Activated CD4-positive, alpha-beta T cell treated with anti-CD3 and anti-CD28 coated beads, Interleukin-2, amount 50 U/mL, for 16 hours (primary cell): ENCODE measurements around the gene TARS1.

Source experiments
- DNase-seq: peaks from one replicate; pipeline ENCODE4 v3.0.0-alpha.2; 2020

TARS1 gene

DNA sequence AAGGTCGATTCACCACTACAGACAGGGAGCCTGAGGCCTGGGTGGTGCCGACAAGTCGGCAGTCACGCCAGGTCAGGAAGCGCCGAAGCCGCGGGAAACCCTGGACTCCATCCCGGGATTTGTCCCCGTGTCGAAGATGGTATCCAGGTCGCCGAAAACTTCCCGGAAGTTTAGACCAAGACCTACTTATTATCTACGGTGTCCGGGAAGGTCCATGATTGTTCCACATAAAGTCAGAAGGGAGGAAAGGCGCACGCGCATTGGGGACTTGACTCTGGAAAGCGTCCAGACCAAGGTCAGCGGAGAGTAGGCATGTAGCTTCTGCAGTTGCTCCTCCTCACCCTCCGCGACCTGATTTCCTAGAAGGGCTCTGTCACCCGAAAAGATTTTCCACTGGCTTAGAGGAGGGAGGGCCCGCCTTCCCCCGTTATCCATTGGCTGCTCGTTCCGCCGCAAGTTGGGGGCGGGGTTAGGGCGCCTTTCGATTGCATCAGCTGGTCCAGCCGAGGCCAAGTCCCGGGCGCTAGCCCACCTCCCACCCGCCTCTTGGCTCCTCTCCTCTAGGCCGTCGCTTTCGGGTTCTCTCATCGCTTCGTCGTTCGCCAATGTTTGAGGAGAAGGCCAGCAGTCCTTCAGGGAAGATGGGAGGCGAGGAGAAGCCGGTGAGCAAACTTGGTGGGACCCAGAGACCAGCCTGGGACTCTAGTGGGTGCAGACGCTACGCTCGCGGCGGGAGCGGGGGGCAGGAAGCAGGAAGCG lies at the start of gene TARS1:
Gene TARS1 (plus strand): TSS at position 484 of the 759 bp plus-strand sequence. CDS start 122 bp downstream, at position 606.
- DNase-seq: peak; percentile 98

DNA sequence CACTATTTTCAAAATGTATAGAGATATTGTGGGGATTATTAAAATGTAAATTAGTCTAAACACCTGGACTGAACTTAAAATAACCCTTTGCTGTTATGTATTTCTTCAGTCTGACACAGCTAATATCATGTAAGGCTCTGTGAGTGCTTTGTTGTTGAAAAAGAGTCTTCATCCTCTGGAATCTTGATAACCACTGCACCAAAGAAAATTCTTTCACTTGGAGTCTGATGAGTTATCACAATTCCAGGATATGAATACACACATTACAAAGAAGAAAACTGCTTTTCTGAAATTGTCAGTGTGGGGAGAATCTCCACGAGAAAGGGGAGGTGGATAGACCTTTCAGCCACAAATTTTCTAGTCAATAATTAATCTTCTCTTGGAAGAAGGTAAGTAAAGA lies 42.3 kb upstream of the TARS1 start:
- DNase-seq: no peak

DNA sequence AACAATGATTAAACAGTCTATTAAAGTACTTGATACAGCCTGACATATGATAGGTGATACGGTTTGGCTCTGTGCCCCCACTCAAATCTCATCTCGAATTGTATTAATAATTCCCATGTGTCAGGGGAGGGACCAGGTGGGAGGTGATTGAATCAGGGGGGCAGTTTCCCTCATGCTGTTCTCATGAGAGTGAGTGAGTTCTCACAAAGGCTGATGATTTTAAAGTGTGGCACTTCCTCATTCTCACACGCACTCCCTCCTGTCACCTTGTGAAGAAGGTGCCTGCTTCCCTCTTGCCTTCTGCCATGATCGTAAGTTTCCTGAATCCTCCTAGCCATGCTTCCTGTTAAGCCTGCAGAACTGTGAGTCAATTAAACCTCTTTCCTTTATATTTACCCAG lies 40.1 kb upstream of the TARS1 start:
- DNase-seq: no peak

DNA sequence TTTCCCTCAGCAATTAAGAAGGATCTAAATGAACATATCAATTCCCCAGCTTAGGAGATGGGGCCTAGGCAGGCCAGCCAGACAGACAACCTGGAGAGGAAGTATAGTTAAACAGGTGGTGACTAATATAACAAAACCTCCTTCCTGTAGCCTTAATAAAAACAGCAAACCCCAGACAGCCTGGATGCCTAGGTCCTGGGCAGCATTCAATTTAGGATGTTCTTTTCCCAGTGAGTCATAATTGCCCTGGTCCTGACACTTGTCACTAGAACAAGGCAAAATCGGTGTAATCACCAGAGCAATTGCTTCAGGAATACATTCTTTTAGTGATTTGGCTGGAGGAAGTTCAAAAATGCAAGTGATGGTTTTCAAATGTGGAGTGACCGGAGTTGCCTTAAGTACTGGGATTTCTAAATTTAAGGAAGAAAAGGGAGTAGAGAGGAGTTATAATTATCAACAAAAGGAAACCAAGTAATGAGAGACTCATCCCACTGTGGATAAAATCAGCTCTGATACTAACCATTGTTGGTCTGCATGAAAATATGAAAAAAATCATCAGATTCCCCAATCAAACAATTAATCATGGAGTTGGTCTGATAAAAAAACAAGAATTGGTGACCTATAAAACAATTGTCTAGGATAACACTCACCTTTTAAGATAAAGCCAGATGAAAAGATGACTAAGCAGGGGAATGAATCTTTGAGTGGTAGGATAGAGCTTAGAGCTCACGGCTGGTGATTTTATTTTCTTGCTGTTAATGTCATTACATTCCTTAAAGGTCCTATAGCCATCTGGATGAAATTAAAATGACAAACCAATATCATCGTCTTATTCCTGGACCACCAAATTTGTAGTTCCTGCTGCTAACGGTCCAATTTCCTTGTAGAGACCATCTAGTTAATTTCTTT lies 39.0 kb upstream of the TARS1 start:
- no peak for DNase-seq

DNA sequence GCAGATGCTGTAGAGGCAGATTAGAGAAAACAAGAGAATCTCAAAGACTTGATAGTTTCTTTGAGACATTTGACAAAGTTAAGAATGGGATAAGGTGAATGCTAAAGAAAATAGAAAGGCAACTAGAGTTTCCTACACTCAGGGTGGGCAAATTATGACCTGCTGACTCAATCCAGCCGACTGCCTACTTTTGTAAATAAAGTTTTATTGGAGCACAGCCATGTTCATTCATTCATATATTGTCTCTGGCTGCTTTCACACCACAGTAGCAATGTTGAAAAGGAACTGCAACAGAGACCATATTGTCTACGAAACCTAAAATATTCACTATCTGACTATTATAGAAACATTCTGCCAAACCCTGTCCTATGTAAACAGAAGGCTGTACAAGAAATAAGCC lies 37.6 kb upstream of the TARS1 start:
- no peak for DNase-seq

DNA sequence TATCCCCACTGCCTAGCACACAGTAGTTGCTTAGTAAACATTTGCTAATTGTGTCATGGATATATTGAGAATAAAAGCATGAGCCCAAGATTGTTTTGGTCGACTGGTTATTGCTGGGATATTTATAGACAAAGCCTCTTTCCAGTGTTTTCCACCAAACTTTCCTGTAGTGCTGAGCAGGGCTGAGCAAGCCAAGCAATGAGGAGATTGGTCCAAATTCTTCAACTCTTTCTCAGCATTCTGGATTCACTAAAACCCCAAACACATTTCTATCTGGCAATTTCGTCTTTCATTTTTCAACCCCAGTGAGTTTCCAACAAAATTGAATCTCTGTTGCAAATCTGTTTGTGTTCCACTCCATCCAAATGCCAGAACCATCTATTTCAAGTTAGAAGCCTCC lies 31.9 kb upstream of the TARS1 start:
- no peak for DNase-seq

DNA sequence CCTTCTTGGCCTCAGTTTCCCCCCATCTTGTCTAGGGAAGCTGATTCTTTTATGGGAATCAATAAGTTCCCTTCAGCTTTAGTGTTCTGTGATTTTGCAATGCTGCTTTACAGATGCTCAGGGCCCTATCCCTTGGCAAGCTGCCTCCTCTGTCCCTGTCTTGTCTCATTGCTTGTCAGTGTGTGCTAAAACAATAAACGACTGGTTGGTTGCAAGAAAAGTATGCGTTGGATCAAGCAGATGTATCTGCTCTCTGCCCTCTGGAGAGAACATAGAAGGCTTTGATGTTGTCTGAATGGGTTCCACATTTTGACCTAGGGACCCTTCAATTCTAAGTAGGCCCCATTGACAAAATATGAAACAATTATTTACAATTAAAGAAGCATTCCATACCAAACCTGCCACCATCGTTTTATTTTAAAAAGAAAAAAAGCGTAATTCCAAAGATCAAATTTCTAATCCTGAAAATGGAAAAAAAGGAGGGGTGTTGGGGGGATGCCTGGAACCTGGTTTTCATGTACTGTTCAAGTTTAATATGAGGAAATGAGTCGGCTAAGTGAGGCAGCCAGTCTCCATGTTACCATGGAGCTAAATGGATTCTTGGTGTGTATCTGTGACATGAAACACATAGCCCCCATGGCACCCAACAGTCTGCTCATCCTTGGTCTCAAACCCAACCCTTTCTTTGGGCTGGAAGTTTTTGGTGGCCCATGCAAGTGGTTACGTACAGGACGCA lies 31.2 kb upstream of the TARS1 start:
- DNase-seq: no peak

DNA sequence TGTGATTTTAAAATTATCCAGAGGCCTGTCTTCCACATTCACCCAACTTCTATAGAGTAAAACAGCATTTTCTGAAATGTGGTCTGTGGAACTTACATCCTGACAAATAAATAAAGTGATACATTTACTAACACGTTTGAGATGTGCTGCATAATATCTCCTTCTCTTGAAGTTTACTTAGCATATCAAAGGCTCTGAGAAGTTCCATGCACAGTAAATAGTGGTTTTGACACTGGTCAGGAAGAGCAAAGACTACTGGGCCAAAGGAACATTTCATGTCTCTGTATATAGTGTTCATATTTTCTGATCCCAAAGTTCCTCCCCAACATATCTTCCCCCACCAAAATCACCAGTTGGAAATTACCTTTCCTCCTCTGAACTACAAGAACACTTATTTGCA lies 30.5 kb upstream of the TARS1 start:
- no peak for DNase-seq

DNA sequence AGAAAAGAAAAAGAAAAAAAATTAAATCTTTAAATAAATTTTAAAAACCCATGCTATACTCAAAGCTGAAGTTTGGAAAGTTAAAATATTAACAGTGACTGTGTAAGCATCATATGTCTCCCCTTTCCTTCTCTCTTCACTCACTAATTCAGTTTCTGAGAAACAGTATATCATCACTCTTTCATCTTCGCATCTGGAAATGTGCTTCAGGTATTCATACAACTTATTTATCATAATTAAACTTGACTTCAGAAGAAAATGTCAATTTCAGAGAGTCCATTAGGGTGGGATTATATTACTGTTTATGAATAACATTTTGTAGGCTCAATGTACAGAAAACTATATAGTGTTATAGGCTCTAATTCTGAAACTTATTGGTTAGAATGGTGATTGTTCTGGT lies 29.3 kb upstream of the TARS1 start:
- no peak for DNase-seq

DNA sequence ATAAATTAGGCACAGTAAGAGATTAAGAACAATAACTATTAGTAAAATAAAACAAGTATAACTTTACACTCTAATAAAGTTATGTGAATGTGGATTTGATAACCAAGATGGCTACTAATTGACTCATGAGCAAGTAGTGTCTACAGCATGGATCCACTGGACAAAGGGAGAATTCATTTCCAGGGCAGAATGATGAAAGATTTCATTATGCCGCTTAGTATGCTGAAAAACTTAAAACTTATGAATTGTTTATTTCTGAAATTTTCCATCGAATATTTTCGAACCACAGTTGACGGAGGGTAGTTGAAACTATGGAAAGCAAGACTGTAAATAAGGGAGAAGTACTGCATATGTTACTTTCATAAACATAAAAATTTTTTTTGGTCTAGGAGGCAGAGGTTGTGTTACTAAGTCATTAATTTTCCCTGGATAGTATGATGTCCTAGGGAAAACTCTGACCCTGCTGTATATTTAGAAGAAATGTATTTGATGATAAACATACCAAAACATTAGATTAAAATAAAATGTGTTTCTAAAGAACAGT lies 24.9 kb upstream of the TARS1 start:
- no peak for DNase-seq

DNA sequence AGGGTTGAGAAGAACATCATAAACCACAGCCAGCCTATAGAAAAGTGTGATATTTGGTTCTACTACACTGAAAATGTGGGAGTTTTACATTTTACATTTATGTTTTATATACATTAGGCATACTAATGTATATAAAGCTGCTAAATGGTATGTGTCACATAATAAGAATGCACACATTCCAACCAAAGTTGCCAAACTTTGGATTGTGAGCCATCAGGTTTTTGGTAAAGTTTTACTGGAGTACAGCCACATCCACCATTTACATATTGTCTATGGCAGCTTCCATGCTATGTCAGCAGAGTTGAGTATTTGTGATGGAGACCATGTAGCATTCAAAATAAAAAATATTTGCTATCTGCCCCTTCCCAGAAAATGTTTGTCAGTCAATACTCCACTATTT lies 23.1 kb upstream of the TARS1 start:
- DNase-seq: no peak

DNA sequence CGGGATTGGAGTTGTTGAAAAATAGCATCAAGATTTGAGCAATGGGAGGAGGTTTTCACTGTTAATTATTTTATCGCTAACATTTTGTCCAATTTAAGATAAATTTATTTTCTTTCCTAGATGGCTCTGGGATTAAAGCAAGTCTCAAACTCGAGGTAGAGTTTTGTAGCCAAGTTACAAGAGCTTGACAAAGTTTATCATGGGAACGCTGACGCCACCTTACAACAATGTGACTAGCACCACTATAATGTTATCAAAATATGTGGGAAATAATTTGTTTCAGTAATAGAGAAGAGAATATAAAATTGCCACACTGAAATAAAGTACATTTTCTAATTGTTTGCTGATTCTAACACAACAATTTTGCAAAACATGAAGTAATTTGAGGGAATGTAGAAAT lies 19.8 kb upstream of the TARS1 start:
- DNase-seq: no peak

DNA sequence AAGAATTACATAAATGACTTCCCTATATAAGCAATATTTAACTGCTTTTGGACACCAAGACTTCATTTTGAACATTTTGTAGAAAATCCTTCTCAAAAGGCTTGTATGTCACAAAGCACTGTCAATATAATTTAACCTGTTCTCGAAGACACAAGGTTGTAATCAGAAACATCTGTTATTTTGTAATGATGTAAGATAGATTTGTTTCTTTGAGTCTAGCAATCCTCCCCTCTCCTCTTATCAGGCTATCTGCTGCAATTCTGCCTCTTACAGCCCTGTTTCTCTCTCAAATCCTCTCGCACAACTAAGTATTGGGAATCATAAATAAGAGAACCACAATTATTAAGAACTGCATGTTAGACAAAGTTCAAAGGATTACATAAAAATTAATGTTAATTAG lies 18.6 kb upstream of the TARS1 start:
- no peak for DNase-seq

DNA sequence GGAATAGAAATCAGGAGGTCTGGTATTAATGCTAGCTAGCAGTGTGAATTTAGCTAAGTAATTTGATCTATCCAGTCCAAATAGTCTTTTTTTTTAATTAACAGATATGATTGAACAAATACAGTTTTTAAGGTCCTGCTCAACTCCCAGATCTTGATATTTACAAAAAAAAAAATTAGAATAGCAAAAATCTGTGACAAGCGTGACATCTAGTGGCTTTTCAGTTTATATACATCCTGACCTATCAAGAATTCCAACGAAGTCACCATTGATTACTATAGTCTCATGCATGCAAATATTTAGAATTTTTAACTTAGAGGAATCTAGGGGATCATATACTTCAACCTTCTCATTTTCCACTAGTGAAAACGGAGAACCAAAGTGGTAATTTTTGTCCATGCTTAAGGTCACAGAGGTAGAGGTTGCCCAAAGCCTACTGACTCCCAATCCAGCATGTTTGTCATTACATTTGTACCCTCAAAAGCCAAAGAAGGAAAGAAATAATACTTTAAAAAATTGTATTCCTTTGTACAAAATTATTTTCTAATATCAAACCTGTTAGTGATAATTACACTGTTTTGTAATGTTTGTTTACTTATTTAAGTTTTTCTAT lies 17.6 kb upstream of the TARS1 start:
- no peak for DNase-seq

DNA sequence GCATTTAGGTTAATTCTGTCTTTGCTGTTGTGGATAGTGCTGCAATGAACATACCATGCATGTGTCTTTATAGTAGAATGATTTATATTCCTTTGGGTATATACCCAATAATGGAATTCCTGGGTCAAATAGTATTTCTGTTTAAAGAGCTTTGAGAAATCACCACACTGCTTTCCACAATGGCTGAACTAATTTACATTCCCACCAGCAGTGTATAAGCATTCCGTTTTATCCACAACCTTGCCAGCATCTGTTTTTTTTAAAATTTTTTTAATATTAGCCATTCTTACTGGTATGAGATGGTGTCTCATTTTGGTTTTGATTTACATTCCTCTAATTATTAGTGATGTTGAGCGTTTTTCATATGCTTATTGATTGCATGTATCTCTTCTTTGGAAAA lies 15.5 kb upstream of the TARS1 start:
- no peak for DNase-seq

DNA sequence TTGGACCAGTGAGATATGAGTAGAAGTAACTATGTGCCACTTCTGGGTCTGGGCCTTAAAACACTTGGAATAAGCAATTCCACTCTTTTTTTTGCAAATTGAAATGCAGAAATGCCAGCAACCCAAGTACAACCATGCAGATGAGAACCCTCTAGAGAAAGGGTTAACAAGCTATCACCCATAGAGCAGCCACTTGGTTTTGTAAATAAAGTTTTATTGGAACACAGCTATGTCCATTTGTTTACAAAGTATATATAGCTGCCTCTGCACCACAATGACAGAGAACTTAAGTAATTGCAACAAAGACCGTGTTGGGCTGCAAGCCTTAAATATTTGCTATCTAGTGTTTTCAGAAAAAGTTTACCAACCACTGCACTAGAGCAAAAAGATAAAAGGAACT lies 9.8 kb upstream of the TARS1 start:
- no peak for DNase-seq

DNA sequence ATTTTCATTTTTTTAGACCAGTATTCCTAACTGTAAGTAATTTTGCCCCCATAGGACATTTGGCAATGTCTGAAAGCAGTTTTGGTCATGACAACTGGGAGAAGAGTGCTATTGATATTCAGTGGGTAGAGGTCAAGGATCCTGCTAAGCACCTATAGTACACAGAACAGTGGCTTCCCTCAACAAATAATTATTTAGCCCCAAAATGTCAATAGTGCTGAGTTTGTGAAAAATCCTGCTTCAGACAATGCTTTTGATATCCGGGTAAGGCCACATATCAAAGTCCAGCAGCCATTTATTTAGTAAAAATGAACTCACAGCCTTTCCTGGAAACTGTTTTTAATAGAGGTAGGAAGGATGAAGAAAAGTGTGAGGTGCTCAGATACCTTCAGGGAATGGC lies 8.1 kb upstream of the TARS1 start:
- DNase-seq: no peak

DNA sequence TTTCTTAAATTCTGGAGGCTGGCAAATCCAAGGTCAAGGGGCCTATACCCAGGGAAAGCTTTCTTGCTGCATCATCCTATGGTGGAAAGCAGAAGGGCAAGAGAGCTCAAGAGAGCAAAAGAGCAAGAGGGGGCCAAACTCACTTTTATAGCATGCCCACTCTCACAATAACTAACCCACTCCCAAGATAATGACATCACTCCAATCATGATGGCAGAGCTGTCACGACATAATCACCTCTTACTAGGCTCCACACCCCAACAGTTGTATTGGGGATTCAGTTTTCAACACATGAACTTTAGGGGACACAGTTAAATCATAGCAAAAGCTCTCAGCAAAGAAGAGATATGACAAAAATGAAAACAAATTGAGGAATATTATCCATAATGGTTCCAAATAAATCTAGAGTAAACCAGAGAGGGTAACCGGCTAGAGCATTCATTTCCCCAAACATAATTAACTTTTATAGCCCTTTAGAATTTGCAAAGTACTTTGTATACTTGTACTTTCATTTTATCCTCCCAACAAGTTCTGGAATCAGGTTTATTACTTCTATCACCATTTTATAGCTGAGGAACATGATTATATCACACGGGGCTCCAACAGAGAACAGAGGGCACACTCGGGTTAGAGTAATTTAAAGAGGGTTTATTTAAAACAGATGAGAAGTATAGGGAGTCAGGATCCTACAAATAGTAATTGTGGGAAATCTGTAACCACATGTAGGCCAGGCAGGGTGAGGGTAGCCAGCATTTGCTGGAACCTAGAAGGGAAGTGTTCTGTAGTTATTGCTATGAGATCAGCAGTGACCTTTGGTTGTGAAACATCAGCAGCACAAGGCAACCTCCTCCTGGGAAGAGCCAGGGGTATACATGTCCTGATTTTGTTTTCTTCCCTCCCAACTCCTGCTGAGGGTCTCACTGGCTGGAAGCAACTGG lies 7.2 kb upstream of the TARS1 start:
- no peak for DNase-seq

DNA sequence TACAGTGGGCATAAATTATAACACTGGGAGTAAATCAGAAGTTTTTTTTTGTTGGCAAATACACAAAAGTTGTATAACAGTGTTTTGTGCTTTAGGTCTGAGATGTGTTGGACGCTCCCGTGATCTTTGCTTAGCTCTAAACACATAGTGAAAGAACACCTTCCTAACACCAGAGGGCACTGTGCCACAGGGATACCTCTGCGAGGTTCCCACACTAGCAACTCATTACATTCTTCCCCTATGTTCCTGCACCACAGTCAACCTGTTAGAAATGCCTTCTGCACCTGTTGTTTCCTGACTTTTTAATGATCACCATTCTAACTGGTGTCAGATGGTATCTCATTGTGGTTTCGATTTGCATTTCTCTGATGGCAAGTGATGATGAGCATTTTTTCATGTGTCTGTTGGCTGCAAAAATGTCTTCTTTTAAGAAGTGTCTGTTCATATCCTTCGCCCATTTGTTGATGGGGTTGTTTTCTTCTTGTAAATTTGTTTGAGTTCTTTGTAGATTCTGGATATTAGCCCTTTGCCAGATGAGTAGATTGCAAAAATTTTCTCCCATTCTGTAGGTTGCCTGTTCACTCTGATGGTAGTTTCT lies 4.8 kb upstream of the TARS1 start:
- DNase-seq: peak; percentile 80

DNA sequence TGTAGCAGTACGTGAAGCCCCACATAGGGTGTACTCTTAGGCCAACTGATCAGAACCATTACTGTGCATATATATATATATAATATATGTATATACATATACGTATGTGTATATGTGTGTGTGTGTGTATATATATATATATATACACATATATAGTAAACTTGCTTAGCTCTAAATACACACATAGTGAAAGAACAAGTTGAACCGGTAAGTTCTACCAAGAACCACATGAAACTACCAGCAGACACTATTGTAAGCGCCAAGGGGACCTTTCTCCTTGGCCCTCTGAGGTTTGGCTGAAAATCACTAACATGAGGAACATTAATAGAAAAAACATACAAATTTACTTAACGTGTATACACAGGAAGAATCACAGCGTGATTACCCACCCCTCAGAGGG lies 1.8 kb upstream of the TARS1 start:
- DNase-seq: no peak

DNA sequence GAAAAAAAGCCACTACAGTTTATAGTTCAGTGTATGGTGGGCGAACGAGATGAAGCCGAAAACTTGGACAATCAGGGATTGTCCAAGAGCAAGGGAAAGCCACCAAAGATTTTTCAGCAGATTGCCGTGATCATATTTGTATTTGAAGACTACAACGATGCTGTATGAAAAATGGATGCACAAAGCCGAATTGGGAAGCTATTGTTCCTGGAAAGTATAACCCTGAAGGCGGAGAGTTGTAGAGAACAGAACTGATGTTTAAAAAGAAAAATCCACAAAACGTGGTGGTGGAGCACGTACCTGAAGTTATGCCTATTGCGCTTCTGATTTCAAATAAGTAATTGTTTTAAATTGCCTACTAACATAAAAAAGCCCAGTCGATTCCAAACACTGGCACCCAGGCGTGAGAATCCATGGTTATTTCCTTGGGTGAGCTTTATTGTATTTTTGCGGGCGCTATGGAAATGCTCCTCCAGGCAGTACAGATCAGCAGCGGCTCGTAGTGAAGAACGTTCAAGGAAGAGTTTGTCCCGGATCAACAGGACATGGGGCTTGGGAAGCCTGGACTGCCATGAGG lies 772 bp upstream of the TARS1 start:
- DNase-seq: no peak
